Epithelial cell of esophagus (primary cell): Measurements from ENCODE around the gene SCUBE1.
A peak's percentile ranks its signal among the peaks of the same experiment; 100 is the strongest.

Experiments
- DNase-seq: peaks from one replicate; pipeline ENCODE4 v3.0.0; 2010; ENCODE audit warnings: low read depth
- H3K4me3 ChIP-seq: 2 replicates; pipeline ENCODE4 v1.5.1; 2011; ENCODE audit warnings: mild to moderate bottlenecking, low read length, control low read depth
- TF ChIP-seq, protein P1 (sequence below): IDR thresholded peaks from 2 replicates; pipeline ENCODE4 v1.5.1; 2011; ENCODE audit warnings: low read depth, mild to moderate bottlenecking, low read length, control low read depth, inconsistent platforms; ENCODE audit not compliant: insufficient read depth; ENCODE audit errors: missing control alignments

Gene SCUBE1

DNA sequence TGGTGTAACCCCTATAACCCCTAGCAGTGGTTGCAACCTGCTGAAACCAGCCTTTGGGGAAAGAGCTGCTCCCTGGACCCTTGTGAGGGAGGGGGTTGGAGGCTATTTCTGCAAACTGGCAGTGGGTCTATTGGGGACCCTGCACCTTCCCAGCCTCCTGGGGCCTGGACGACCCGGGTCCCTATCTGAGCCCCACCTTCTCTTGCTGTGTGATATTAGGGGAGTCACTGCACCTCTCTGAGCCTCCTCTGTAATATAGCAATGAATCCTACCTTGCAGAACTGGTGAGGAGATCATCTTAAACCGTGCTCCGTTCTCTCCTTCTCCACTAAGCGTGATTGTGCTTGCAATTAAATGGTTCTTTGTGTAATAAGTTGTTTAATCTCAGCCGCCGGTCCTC is 44.6 kb upstream of the SCUBE1 start:
- H3K4me3 ChIP-seq = no peak overlapping the region
- TF ChIP-seq, protein P1, sequence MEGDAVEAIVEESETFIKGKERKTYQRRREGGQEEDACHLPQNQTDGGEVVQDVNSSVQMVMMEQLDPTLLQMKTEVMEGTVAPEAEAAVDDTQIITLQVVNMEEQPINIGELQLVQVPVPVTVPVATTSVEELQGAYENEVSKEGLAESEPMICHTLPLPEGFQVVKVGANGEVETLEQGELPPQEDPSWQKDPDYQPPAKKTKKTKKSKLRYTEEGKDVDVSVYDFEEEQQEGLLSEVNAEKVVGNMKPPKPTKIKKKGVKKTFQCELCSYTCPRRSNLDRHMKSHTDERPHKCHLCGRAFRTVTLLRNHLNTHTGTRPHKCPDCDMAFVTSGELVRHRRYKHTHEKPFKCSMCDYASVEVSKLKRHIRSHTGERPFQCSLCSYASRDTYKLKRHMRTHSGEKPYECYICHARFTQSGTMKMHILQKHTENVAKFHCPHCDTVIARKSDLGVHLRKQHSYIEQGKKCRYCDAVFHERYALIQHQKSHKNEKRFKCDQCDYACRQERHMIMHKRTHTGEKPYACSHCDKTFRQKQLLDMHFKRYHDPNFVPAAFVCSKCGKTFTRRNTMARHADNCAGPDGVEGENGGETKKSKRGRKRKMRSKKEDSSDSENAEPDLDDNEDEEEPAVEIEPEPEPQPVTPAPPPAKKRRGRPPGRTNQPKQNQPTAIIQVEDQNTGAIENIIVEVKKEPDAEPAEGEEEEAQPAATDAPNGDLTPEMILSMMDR = no peak
- no peak for DNase-seq

DNA sequence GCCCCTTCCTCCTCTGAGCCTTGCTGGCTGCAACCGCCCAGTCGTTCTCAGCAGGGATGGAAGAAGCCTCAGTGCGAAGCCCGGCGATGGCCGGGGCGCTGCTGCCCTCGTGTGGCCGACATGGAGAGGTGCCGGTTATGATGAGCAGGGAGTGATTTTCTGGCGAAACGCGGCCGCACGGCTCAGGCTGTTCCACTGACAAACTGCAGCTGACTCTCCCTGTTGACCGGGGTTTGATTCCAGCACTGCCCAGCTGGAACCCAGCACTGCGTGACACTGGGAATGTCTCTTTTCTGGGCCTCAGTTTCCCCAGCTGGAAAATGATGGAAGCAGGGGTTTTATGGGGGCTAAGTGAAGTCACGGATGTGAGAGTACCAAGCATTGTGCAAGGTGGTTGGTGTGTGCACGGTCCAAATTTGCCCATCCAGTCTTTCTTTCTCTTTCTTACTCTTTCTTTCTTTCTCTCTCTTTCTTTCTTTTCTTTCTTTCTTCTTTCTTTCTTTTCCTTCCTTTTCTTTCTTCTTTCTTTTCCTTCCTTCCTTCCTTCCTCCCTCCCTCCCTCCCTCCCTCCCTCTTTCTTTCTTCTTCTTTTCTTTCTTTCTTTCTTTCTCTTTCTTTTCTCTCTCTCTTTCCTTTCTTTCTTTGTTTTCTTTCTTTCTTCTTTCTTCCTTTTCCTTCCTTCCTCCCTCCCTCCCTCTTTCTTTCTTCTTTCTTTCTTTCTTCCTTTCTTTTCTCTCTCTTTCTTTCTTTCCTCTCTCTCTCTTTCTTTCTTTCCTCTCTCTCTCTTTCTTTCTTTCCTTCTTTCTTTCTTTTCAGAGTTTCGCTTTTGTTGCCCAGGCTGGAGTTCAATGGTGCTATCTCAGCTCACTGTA is 42.8 kb upstream of the SCUBE1 start:
- DNase-seq = peak; percentile 73
- TF ChIP-seq, protein P1 = peak; percentile 90
- H3K4me3 ChIP-seq = no peak overlapping the region

DNA sequence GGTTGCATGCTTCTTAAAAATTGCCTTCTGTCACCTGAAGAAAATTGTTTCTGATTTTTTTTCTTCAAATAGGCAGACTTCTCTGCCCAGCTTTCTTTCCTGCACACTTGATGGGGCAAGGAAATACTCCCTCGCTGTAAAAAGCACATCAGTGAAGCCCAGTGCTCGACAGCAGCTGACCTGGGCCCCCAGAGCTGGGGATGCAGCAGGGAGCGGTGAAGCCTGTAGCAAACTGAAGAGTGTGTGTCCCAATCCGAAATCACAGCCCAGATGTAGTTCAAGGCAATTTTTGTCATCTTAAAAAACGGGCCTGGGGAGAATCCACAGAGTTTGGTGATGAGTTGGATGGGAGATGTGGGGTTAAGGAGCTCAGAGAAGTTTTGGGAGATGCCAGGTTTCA is 41.7 kb upstream of the SCUBE1 start:
- TF ChIP-seq, protein P1 = no peak

DNA sequence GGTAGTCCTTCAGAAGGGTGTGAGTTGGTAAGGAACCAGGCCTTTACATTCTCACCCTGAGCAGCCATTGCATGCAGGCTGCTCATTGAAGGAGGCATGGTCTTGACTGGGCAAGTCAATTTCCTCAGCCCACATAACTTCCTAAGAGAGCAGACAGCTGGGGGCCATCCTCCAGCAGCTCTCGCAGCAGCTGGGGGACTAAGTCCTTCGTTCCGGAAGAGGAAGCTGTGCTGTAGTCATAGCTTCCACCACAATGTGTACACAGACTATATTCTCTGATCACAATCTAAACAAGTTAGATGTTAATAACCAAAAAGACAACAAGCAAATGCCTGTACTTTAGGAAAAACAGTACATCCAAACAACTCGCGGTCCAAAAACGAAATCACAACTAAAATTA is 38.5 kb upstream of the SCUBE1 start:
- no peak overlapping the region for H3K4me3 ChIP-seq
- no peak for DNase-seq
- TF ChIP-seq, protein P1 = no peak

More for the DNA sequence above, 41.7 kb upstream of the SCUBE1 start:
- DNase-seq = no peak
- H3K4me3 ChIP-seq = no peak overlapping the region

DNA sequence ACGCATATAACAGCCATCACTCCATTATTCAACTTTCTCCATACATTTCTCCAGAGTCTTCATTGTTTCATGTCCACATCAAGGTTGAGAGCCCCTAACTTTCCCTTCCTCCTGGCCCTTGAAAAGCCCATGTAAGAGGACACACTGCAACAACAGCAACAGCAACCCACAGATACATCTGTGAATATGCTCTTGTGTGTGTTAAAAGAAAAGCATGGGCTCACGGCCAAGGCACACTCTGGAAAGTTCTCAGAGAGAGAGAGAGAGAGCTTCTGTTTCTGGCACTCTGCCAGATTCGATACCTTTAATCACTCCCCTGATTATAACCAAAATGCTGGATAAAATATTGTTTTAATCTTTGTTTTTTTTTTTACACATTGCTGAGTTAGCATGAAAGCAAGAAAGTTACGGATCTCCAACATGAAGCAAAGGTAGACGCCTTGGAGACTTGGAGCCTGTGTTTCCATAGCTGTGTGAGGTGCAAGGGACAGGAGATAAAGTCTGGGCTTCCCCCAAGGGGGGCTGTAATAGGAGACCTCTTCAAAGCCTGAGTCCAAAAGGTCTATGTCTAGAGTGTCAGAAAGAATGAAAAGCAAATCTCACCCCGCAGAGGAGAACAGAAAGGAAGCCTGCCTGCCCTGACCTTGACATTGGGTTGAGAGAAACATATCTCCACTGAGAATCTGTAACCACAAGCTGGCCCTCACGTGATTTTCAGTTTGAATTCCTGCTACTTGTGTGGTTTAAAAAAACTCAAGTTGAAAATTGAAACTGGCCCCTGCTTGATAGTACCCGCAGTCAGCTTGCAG is 34.9 kb upstream of the SCUBE1 start:
- H3K4me3 ChIP-seq = no peak overlapping the region
- no peak for DNase-seq
- TF ChIP-seq, protein P1 = no peak

DNA sequence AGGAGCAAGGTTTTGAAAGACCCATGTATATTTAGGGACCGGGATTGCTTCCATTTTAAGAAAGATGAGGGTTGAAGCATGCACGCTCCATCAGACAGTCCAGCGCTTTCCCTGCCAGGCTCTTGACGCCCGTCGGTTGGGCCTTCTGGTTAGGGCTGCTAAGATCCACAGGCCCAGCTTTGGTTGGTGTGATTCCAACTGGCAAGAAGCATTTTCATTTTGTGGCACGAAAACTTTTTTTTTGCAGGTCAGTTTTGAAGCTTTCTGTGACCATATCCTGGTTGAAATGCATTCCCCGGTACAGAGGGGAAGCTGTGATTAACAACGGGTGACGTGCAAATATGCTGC is 34.4 kb upstream of the SCUBE1 start:
- DNase-seq = no peak
- TF ChIP-seq, protein P1 = no peak
- H3K4me3 ChIP-seq = no peak overlapping the region
